HCT116 (cell line): ENCODE results near the gene TUBD1. TPM values are rescaled to one million over a fixed set of nuclear protein-coding genes. Genes with fewer than 3 reads are reported as not detected.

Source experiments
- ATAC-seq: fragments of 200-7000 bp; cut with Tn5 transposase; 2 replicates; pipeline ENCODE4 v1.9.1; 2020; ENCODE audit warnings: mild to moderate bottlenecking, moderate library complexity
- BruUV-seq: library from RNA; stranded (reverse); fragments of 400-500 nt; replicated peaks from 2 replicates; lab custom pipeline; 2021; lab: Mats Ljungman, UMichigan
- CTCF ChIA-PET: fragments of 300-600 bp; sonication (Branson Sonifier 250); formaldehyde crosslinking; loops from one replicate; lab custom pipeline; 2021; ENCODE audit warnings: antibody characterized with exemption; lab: Charles Lee
- POLR2A ChIA-PET: fragments of 300-600, 350-600 bp; sonication (Branson Sonifier 250); formaldehyde crosslinking; loops from one replicate; lab custom pipeline; 2021; ENCODE audit warnings: antibody characterized with exemption; lab: Charles Lee
- RAD21 ChIA-PET, 2 experiments: fragments of 300-600 bp; sonication (Branson Sonifier 250); formaldehyde crosslinking; loops; one replicate each; lab custom pipeline; 2023; ENCODE audit warnings: low total read pairs in 2 of 2; ENCODE audit not compliant: uncharacterized antibody in 2 of 2, unreplicated experiment in 2 of 2, low non-redundant PET in 1 of 2; lab: Charles Lee
- DNase-seq: peaks from one replicate; pipeline ENCODE4 v3.0.0-alpha.2; 2010; ENCODE audit warnings: low read depth, low spot score
- H2AFZ ChIP-seq: fragments of 200-600 bp; shearing (Covaris generic), sonication (generic); 2 replicates; pipeline ENCODE4 v1.6.1; 2017; ENCODE audit warnings: low read depth, mixed run types, mixed read lengths, antibody characterized with exemption, low read length; ENCODE audit not compliant: poor library complexity, severe bottlenecking
- H3K27ac ChIP-seq: 2 replicates; pipeline ENCODE4 v1.5.1; 2012; ENCODE audit warnings: low read depth, low read length
- H3K27me3 ChIP-seq: fragments of 200-600 bp; sonication (generic); 2 replicates; pipeline ENCODE4 v1.6.1; 2016; ENCODE audit warnings: mixed run types, low read length, mixed read lengths; ENCODE audit not compliant: insufficient read depth
- H3K36me3 ChIP-seq, 2 experiments: fragments of 200-500 bp in 1 of 2; fragments of 200-600 bp in 1 of 2; sonication (Bioruptor generic) in 1 of 2; sonication (generic) in 1 of 2; 2 replicates each; pipeline versions ENCODE4 v1.5.1 to v1.6.1; 2014 to 2016; ENCODE audit warnings: low read length in 2 of 2, inconsistent platforms in 1 of 2, mixed read lengths in 1 of 2, mixed run types in 1 of 2; ENCODE audit not compliant: insufficient read depth in 2 of 2, control insufficient read depth in 1 of 2
- H3K4me1 ChIP-seq, 2 experiments: fragments of 200-600 bp in 1 of 2; sonication (generic) in 1 of 2; 2 replicates each; pipeline versions ENCODE4 v1.5.1 to v1.6.1; 2012 to 2017; ENCODE audit warnings: low read length in 2 of 2, inconsistent platforms in 1 of 2, mild to moderate bottlenecking in 1 of 2, mixed read lengths in 1 of 2, mixed run types in 1 of 2, moderate library complexity in 1 of 2; ENCODE audit not compliant: insufficient read depth in 2 of 2, control insufficient read depth in 1 of 2
- H3K4me2 ChIP-seq: fragments of 200-600 bp; sonication (generic); 2 replicates; pipeline ENCODE4 v1.6.1; 2017; ENCODE audit warnings: mixed run types, low read length, mixed read lengths
- H3K4me3 ChIP-seq, 2 experiments: fragments of 200-600 bp in 1 of 2; sonication (generic) in 1 of 2; replicated peaks in 1 of 2; 2 replicates each; pipeline ENCODE4 v1.5.1; 2011 to 2016; ENCODE audit warnings: low read length in 2 of 2, control low read depth in 1 of 2, low read depth in 1 of 2, mild to moderate bottlenecking in 1 of 2, mixed read lengths in 1 of 2, mixed run types in 1 of 2
- H3K79me2 ChIP-seq: fragments of 200-600 bp; sonication (generic); 2 replicates; pipeline ENCODE4 v1.6.1; 2017; ENCODE audit warnings: mild to moderate bottlenecking, mixed run types, low read length, moderate library complexity, mixed read lengths; ENCODE audit not compliant: insufficient read depth
- H3K9ac ChIP-seq: fragments of 200-600 bp; sonication (generic); 2 replicates; pipeline ENCODE4 v1.6.1; 2016; ENCODE audit warnings: low read length, mixed read lengths
- H3K9me2 ChIP-seq: fragments of 200-600 bp; sonication (generic), shearing (Covaris generic); 2 replicates; pipeline ENCODE4 v1.6.1; 2017; ENCODE audit warnings: mixed run types, mild to moderate bottlenecking, moderate library complexity; ENCODE audit not compliant: insufficient read depth
- H3K9me3 ChIP-seq, 2 experiments: fragments of 200-500 bp in 1 of 2; fragments of 200-600 bp in 1 of 2; sonication (Bioruptor generic) in 1 of 2; sonication (generic) in 1 of 2; 2 replicates each; pipeline ENCODE4 v1.6.1; 2014 to 2017; ENCODE audit warnings: low read length in 2 of 2, mixed read lengths in 2 of 2, inconsistent platforms in 1 of 2, low read depth in 1 of 2, mild to moderate bottlenecking in 1 of 2, mixed run types in 1 of 2, moderate library complexity in 1 of 2; ENCODE audit not compliant: control insufficient read depth in 1 of 2, insufficient read depth in 1 of 2
- H4K20me1 ChIP-seq: fragments of 200-600 bp; sonication (generic), shearing (Covaris generic); 2 replicates; pipeline ENCODE4 v1.6.1; 2017; ENCODE audit warnings: mixed run types, mild to moderate bottlenecking, moderate library complexity; ENCODE audit not compliant: insufficient read depth
- CTCF ChIP-seq, 3 experiments: fragments of 200-600 bp in 1 of 3; sonication (generic) in 1 of 3; IDR thresholded peaks in 2 of 3; conservative IDR thresholded peaks in 1 of 3; 2 replicates each; pipeline ENCODE4 v1.5.1; 2012 to 2017; ENCODE audit warnings: low read depth in 2 of 3, low read length in 2 of 3, antibody characterized with exemption in 1 of 3, borderline replicate concordance in 1 of 3, control low read depth in 1 of 3, mild to moderate bottlenecking in 1 of 3, mixed read lengths in 1 of 3, mixed run types in 1 of 3, moderate library complexity in 1 of 3; ENCODE audit not compliant: insufficient read depth in 1 of 3
- ELF1 ChIP-seq: IDR thresholded peaks from 2 replicates; pipeline ENCODE4 v1.6.1; 2012; ENCODE audit warnings: low read depth, borderline replicate concordance
- EZH2phosphoT487 ChIP-seq: fragments of 200-600 bp; IDR thresholded peaks from 2 replicates; pipeline ENCODE4 v1.6.1; 2018; ENCODE audit warnings: antibody characterized with exemption, borderline replicate concordance
- SP1 ChIP-seq: IDR thresholded peaks from 2 replicates; pipeline ENCODE4 v1.6.1; 2012; ENCODE audit warnings: low read depth
- TCF7L2 ChIP-seq: IDR thresholded peaks from 2 replicates; pipeline ENCODE4 v1.7.0; 2011; ENCODE audit warnings: borderline replicate concordance, inconsistent platforms; ENCODE audit not compliant: insufficient read depth, insufficient read length; ENCODE audit errors: extremely low read depth
- ZBTB33 ChIP-seq: IDR thresholded peaks from 2 replicates; pipeline ENCODE4 v1.6.1; 2011; ENCODE audit warnings: mild to moderate bottlenecking, low read length, moderate library complexity; ENCODE audit not compliant: insufficient replicate concordance; ENCODE audit errors: extremely low read depth
- ZNF274 ChIP-seq: fragments of 200-500 bp; sonication (Bioruptor generic); IDR thresholded peaks from 2 replicates; pipeline ENCODE4 v1.6.1; 2014; ENCODE audit warnings: mild to moderate bottlenecking, low read depth, low read length, inconsistent platforms
- intact Hi-C: fragments of 100-400 bp; cut with micrococcal nuclease; formaldehyde crosslinking; loops from 2 replicates; pipeline ENCODE4 v1.10.0; 2022
- total RNA-seq: library from RNA; stranded (reverse); gene quantifications from one replicate; pipeline ENCODE4 v1.2.1, GENCODE V29; 2021; ENCODE audit not compliant: unreplicated experiment

The TUBD1 gene
- total RNA-seq, 1 experiment from 2014 or later = 13.0 TPM

- ATAC-seq = no peak
- DNase-seq = no peak
- H3K4me2 ChIP-seq = peak overlapping the region; percentile 8; the same call in 1 of the 2 replicates
These were observed 2.0 kb downstream of the TUBD1 start for GRCh38 chr17:59890720-59891119.

More at GRCh38 chr17:59890720-59891119, 2.0 kb downstream of the TUBD1 start:
- ChIA-PET POLR2A (no interaction called here), RAD21 (no interaction called here), CTCF (no interaction called here)
- TF ChIP-seq EZH2phosphoT487 (no peak), TCF7L2 (no peak), ZNF274 (no peak), ELF1 (no peak), ZBTB33 (no peak), CTCF (IDR thresholded peaks at IDR 0.05 in 2 of 3, conservative IDR thresholded peaks at IDR 0.05 in 1 of 3; ENCODE audit: borderline replicate concordance in 1 of 3, insufficient read depth in 1 of 3, low read depth in 2 of 3, low read length in 2 of 3) (no peak), SP1 (no peak)
- H3K9ac ChIP-seq = no peak overlapping the region
- H3K4me1 ChIP-seq = peaks cover 13 to 30% of the 10 kb centered on the region in 2 experiments
- no peaks in the 10 kb centered on the region for H3K27me3 ChIP-seq
- peaks cover 10 to 11% of the 10 kb centered on the region in 2 experiments; a peak in 3 of 4 replicates for H3K36me3 ChIP-seq
- intact Hi-C loops = no loop called here
- no peaks in the 10 kb centered on the region for H4K20me1 ChIP-seq
- no peak overlapping the region for H3K27ac ChIP-seq
- BruUV-seq = no TSS peak
- H3K9me2 ChIP-seq = no peaks in the 10 kb centered on the region
- H3K4me3 ChIP-seq = no peak overlapping the region
- H3K79me2 ChIP-seq = peaks cover 57% of the 10 kb centered on the region
- H3K9me3 ChIP-seq = no peaks in the 10 kb centered on the region
- H2AFZ ChIP-seq = no peak overlapping the region
